ENCODE measurements around the gene STAG1.

Gene STAG1

DNA sequence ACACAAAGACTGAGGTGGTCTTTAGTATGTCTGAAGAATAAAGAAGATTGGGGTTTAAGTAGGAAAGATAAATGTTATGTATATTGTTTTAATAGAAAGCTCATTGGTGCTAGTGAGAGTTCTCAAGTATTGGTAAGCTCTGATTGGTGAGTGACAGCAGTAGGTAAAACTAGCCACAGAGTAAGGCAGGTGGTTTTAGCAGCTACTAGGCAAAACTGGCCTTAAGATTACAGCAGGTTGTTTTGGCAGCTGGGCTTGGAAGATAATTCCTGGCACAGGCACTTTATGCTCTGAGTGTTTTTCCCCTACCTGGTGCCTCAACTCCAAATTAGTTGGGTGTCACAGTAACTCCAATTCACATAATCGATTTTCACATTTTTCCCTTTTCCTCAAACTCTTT is 66.3 kb downstream of the STAG1 start:
- H3K4me3 ChIP-seq (replicated peaks; ENCODE audit: low read depth, low read length) = no peak overlapping the region
- no peaks in the 10 kb centered on the region for H3K27me3 ChIP-seq (replicated peaks; ENCODE audit: control insufficient read depth, insufficient read depth, low read length)
- no peak for DNase-seq (ENCODE audit: extremely low read depth, insufficient read length)
- TF ChIP-seq, protein P1, sequence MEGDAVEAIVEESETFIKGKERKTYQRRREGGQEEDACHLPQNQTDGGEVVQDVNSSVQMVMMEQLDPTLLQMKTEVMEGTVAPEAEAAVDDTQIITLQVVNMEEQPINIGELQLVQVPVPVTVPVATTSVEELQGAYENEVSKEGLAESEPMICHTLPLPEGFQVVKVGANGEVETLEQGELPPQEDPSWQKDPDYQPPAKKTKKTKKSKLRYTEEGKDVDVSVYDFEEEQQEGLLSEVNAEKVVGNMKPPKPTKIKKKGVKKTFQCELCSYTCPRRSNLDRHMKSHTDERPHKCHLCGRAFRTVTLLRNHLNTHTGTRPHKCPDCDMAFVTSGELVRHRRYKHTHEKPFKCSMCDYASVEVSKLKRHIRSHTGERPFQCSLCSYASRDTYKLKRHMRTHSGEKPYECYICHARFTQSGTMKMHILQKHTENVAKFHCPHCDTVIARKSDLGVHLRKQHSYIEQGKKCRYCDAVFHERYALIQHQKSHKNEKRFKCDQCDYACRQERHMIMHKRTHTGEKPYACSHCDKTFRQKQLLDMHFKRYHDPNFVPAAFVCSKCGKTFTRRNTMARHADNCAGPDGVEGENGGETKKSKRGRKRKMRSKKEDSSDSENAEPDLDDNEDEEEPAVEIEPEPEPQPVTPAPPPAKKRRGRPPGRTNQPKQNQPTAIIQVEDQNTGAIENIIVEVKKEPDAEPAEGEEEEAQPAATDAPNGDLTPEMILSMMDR (IDR thresholded peaks at IDR 0.05; ENCODE audit: insufficient read depth, low read length, poor library complexity, severe bottlenecking) = no peak
- no peaks in the 10 kb centered on the region for H3K36me3 ChIP-seq (ENCODE audit: control insufficient read depth, insufficient read depth, low read length)

GRCh38 chr3:136682740-136683312 is 69.4 kb downstream of the STAG1 start:
- no peaks in the 10 kb centered on the region for H3K36me3 ChIP-seq (ENCODE audit: control insufficient read depth, insufficient read depth, low read length)
- no peaks in the 10 kb centered on the region for H3K27me3 ChIP-seq (replicated peaks; ENCODE audit: control insufficient read depth, insufficient read depth, low read length)
- no peak overlapping the region for H3K4me3 ChIP-seq (replicated peaks; ENCODE audit: low read depth, low read length)
- TF ChIP-seq, protein P1 (IDR thresholded peaks at IDR 0.05; ENCODE audit: insufficient read depth, low read length, poor library complexity, severe bottlenecking) = no peak
- DNase-seq (ENCODE audit: extremely low read depth, insufficient read length) = no peak

GRCh38 chr3:136678981-136679380 is 73.2 kb downstream of the STAG1 start:
- Histone ChIP-seq H3K36me3 (ENCODE audit: control insufficient read depth, insufficient read depth, low read length) (no peaks in the 10 kb centered on the region), H3K27me3 (replicated peaks; ENCODE audit: control insufficient read depth, insufficient read depth, low read length) (no peaks in the 10 kb centered on the region), H3K4me3 (replicated peaks; ENCODE audit: low read depth, low read length) (no peak overlapping the region)
- DNase-seq (ENCODE audit: extremely low read depth, insufficient read length) = no peak
- TF ChIP-seq, protein P1 (IDR thresholded peaks at IDR 0.05; ENCODE audit: insufficient read depth, low read length, poor library complexity, severe bottlenecking) = no peak

- DNase-seq (ENCODE audit: extremely low read depth, insufficient read length) = no peak
- Histone ChIP-seq H3K36me3 (ENCODE audit: control insufficient read depth, insufficient read depth, low read length) (no peaks in the 10 kb centered on the region), H3K27me3 (replicated peaks; ENCODE audit: control insufficient read depth, insufficient read depth, low read length) (no peaks in the 10 kb centered on the region), H3K4me3 (replicated peaks; ENCODE audit: low read depth, low read length) (no peak overlapping the region)
- TF ChIP-seq, protein P1 (IDR thresholded peaks at IDR 0.05; ENCODE audit: insufficient read depth, low read length, poor library complexity, severe bottlenecking) = no peak
Observed at GRCh38 chr3:136676009-136676408, 76.2 kb downstream of the STAG1 start.

GRCh38 chr3:136675150-136675858 is 76.9 kb downstream of the STAG1 start:
- Histone ChIP-seq H3K27me3 (replicated peaks; ENCODE audit: control insufficient read depth, insufficient read depth, low read length) (no peaks in the 10 kb centered on the region), H3K36me3 (ENCODE audit: control insufficient read depth, insufficient read depth, low read length) (no peaks in the 10 kb centered on the region), H3K4me3 (replicated peaks; ENCODE audit: low read depth, low read length) (no peak overlapping the region)
- TF ChIP-seq, protein P1 (IDR thresholded peaks at IDR 0.05; ENCODE audit: insufficient read depth, low read length, poor library complexity, severe bottlenecking) = no peak
- DNase-seq (ENCODE audit: extremely low read depth, insufficient read length) = no peak

All from GM06990 (cell line).